HG03108 (cell line): Measurements from ENCODE around the gene LCN9.

Experiments
- ATAC-seq: cut with Tn5 transposase; IDR thresholded peaks from one replicate; pipeline ENCODE4 v1.9.1; 2021; ENCODE audit warnings: moderate library complexity; ENCODE audit not compliant: unreplicated experiment

Gene LCN9

DNA sequence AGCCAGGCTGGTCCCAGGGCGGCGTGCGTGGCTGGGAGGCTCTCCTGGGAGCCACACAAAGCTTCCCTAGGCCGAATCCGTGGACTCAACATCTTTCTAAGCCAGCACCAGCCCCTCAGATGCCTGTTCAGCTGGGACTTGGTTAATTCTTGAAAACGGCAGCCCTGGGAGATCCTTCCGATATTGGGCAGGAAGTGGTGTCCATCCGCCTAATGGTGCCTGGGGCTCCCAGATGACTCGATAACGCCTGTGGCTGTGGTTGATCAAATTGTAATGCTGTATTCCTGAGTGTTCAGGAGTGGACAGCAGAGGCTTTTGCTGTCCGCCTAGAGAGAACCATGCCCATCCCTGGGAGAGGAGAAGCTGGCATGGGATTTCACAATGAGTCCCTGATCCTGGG, 52.9 kb downstream of the LCN9 start:
- ATAC-seq = no peak
